ENCODE data around the gene PLA2G1B.

DNA sequence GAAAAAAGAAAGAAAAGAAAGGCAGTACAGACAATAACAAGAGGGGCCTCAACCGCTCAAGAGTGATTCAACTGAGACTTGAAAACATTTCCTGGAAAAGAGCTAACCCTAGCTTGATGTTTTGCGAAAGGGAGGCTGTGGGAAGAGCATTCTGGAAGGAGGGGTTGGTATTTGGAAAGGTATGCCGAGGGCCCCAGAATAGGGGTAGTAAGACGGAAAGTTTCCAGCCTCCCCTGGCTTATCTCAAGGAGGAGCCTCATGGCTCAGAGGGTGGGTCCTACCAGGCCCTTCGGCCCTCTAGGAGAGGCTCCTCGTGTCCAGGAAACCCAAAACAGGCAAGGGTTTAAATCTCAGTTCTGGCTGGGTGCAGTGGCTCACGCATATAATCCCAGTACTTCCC is 44.3 kb downstream of the PLA2G1B start:
- TF ChIP-seq, protein P1, sequence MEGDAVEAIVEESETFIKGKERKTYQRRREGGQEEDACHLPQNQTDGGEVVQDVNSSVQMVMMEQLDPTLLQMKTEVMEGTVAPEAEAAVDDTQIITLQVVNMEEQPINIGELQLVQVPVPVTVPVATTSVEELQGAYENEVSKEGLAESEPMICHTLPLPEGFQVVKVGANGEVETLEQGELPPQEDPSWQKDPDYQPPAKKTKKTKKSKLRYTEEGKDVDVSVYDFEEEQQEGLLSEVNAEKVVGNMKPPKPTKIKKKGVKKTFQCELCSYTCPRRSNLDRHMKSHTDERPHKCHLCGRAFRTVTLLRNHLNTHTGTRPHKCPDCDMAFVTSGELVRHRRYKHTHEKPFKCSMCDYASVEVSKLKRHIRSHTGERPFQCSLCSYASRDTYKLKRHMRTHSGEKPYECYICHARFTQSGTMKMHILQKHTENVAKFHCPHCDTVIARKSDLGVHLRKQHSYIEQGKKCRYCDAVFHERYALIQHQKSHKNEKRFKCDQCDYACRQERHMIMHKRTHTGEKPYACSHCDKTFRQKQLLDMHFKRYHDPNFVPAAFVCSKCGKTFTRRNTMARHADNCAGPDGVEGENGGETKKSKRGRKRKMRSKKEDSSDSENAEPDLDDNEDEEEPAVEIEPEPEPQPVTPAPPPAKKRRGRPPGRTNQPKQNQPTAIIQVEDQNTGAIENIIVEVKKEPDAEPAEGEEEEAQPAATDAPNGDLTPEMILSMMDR (conservative IDR thresholded peaks at IDR 0.05; ENCODE audit: low read length), result no peak
- no peak for TF ChIP-seq EZH2phosphoT487 (IDR thresholded peaks at IDR 0.05; ENCODE audit: borderline replicate concordance, low read depth, low read length)
